Colonic mucosa (tissue), 4 donors: ENCODE measurements around the gene EGFL7. TPM values are rescaled to one million over a fixed set of nuclear protein-coding genes. Genes with fewer than 3 reads are reported as not detected.

Experiments
- DNase-seq: peaks from one replicate; pipeline ENCODE4 v3.0.0-alpha.2; 2020
- H3K27ac ChIP-seq: fragments of 200-600 bp; one replicate; pipeline ENCODE4 v1.8.0; 2021
- H3K27me3 ChIP-seq: fragments of 200-600 bp; one replicate; pipeline ENCODE4 v1.8.0; 2021
- H3K36me3 ChIP-seq: fragments of 200-600 bp; one replicate; pipeline ENCODE4 v1.8.0; 2021
- H3K4me1 ChIP-seq: fragments of 200-600 bp; one replicate; pipeline ENCODE4 v1.8.0; 2021; ENCODE audit warnings: mild to moderate bottlenecking
- H3K4me3 ChIP-seq: fragments of 200-600 bp; one replicate; pipeline ENCODE4 v1.8.0; 2021
- H3K9ac ChIP-seq, 2 donors: one replicate each; pipeline ENCODE4 v1.7.0; 2013; ENCODE audit warnings: control low read depth in 2 of 2, low read depth in 2 of 2, low read length in 2 of 2
- H3K9me3 ChIP-seq: fragments of 200-600 bp; one replicate; pipeline ENCODE4 v1.8.0; 2021
- intact Hi-C: fragments of 100-400 bp; cut with DNase I; formaldehyde crosslinking; loops from one replicate; pipeline ENCODE4 v1.14.1; 2022
- total RNA-seq, 2 donors: library from RNA; stranded (reverse); fragmentation: NEBNext Ultra II Directional in 1 of 2; extraction: Animal tissue kit (Norgen Biotek cat#: 25700) in 1 of 2; gene quantifications; one replicate each; pipeline ENCODE4 v1.2.1, GENCODE V29; 2021
- TF ChIP-seq, protein P1 (sequence below): fragments of 200-600 bp; IDR thresholded peaks from one replicate; pipeline ENCODE4 v1.8.0; 2022; ENCODE audit warnings: antibody characterized with exemption, mild to moderate bottlenecking
- donor health status: healthy.
- donor health status: DM: no; HTN: no; CAD: no.
- donor health status: DM: no; HTN: no; CAD: no.

The EGFL7 gene
- total RNA-seq, 2 donors from 2014 or later = 17.3 to 28.4 TPM

DNA sequence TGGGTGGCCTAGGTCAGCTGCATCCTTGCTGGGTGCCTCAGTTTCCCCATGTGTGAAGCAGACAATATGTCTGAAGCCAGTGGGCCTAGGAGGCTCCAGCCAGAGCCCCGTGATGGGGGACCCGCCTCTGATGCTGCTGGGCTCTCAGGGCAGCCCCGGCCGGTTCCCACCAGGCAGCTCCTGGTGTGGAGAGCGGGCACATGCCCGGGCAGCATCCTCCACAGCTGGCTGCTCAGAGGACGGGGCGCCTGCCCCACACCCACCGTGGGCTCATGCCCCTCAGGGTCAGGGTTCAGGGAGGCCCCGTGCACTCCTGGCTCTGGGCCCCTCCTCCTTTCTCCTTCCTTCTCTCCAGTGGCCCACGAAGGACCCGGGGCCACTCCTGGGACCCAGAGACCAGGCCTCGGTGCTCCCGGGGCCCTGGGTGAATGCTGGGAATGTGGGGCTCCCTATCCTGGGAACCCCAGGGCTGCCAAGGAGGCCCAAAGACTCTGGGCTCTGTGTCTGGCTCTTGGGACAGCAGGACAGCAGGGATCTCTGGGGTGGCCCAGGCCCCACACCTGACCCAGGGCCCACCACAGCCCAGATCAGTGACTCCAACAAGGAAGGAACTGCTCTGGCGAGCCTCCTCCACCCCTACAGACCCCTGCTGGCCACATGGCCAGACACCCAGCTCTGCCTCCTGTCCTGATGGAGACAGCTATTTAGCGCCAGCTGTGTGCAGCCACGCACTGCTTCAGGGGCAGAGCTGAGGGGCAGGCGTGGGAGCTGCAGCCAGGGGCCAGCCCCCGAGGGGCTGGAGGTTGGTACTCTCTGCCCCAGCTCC, 39.5 kb upstream of the EGFL7 start:
- Histone ChIP-seq H3K4me1 (peaks cover 43% of the 10 kb centered on the region), H3K27ac (no peak overlapping the region), H3K4me3 (no peak overlapping the region), H3K9ac (peak overlapping the region in 1 of 2 donors; percentile 12), H3K27me3 (no peaks in the 10 kb centered on the region), H3K9me3 (no peaks in the 10 kb centered on the region), H3K36me3 (no peaks in the 10 kb centered on the region)
- TF ChIP-seq, protein P1, sequence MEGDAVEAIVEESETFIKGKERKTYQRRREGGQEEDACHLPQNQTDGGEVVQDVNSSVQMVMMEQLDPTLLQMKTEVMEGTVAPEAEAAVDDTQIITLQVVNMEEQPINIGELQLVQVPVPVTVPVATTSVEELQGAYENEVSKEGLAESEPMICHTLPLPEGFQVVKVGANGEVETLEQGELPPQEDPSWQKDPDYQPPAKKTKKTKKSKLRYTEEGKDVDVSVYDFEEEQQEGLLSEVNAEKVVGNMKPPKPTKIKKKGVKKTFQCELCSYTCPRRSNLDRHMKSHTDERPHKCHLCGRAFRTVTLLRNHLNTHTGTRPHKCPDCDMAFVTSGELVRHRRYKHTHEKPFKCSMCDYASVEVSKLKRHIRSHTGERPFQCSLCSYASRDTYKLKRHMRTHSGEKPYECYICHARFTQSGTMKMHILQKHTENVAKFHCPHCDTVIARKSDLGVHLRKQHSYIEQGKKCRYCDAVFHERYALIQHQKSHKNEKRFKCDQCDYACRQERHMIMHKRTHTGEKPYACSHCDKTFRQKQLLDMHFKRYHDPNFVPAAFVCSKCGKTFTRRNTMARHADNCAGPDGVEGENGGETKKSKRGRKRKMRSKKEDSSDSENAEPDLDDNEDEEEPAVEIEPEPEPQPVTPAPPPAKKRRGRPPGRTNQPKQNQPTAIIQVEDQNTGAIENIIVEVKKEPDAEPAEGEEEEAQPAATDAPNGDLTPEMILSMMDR = no peak
- intact Hi-C loops = loop anchor here (10.0 kb wide), 1 partner anchor 78 kb away; the partner anchor contains the start of gene NOTCH1
- no peak for DNase-seq

DNA sequence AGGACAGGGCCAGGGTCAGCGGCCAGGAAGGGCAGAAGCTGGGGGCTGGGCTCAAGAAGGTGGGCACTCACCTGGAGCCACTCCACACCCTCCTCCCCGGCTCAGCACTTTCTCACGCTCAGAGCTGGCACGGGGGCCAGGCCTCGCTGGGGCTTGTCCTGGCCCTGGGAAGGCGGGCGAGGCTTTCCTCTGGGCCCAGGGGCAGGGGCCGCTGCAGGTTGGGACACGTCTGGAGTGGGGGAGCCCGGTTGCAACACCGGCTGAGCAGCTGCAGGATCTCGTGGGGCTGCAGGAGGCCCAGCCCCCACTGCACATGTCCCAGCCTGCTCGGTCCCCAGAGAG, 38.9 kb upstream of the EGFL7 start:
- Histone ChIP-seq H3K36me3 (no peaks in the 10 kb centered on the region), H3K27ac (no peak overlapping the region), H3K9me3 (no peaks in the 10 kb centered on the region), H3K4me1 (peaks cover 38% of the 10 kb centered on the region), H3K4me3 (no peak overlapping the region), H3K27me3 (no peaks in the 10 kb centered on the region), H3K9ac (peak overlapping the region in 1 of 2 donors; percentile 12)
- DNase-seq = peak; percentile 20
- intact Hi-C loops = loop anchor here (10.0 kb wide), 1 partner anchor 79 kb away; the partner anchor contains the start of gene NOTCH1
- TF ChIP-seq, protein P1 = no peak

DNA sequence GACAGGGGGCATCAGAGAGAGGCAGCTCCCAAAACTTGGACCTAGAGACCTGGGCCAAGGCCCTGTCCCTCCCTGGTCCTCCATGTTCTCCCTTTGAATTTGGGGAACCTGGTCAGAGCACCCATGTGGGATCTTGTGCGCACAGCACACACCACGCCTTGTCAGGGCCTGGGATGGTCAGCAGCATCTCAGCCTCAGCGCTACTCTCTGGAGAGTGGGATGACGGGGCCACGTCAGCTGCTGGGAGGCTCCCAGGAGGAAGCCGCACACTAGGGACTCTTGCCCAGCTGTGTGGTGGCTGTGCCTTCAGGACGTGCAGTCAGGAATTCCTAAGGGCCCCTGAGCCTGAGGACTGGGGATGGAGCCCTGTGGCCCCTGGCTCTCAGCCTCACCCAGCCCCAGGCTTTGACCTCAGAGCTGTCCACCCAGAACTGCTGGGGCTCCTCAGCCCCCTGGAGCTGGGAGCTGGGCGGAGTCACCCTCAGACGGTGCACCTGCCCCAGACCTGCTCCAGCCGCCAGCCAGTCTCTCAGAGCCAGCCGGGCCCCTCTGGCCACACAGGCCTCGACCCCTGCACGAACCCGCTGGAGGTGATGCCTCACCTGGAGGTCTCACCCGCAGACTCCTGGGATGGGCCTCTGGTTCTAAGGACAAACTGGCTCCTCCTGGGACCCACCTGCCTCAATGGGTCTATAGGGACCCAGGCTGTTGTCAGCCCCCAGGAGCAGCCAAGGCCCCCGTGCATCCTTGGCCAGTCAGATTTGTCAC, 38.3 kb upstream of the EGFL7 start:
- H3K9ac ChIP-seq = peak overlapping the region in 1 of 2 donors; percentile 22
- DNase-seq = peak; percentile 36
- H3K9me3 ChIP-seq = no peaks in the 10 kb centered on the region
- H3K4me1 ChIP-seq = peaks cover 35% of the 10 kb centered on the region
- intact Hi-C loops = loop anchor here (10.0 kb wide), 1 partner anchor 80 kb away; the partner anchor contains the start of gene NOTCH1
- TF ChIP-seq, protein P1 = no peak
- H3K4me3 ChIP-seq = no peak overlapping the region
- H3K36me3 ChIP-seq = no peaks in the 10 kb centered on the region
- H3K27me3 ChIP-seq = no peaks in the 10 kb centered on the region
- peak overlapping the region; percentile 5 for H3K27ac ChIP-seq

DNA sequence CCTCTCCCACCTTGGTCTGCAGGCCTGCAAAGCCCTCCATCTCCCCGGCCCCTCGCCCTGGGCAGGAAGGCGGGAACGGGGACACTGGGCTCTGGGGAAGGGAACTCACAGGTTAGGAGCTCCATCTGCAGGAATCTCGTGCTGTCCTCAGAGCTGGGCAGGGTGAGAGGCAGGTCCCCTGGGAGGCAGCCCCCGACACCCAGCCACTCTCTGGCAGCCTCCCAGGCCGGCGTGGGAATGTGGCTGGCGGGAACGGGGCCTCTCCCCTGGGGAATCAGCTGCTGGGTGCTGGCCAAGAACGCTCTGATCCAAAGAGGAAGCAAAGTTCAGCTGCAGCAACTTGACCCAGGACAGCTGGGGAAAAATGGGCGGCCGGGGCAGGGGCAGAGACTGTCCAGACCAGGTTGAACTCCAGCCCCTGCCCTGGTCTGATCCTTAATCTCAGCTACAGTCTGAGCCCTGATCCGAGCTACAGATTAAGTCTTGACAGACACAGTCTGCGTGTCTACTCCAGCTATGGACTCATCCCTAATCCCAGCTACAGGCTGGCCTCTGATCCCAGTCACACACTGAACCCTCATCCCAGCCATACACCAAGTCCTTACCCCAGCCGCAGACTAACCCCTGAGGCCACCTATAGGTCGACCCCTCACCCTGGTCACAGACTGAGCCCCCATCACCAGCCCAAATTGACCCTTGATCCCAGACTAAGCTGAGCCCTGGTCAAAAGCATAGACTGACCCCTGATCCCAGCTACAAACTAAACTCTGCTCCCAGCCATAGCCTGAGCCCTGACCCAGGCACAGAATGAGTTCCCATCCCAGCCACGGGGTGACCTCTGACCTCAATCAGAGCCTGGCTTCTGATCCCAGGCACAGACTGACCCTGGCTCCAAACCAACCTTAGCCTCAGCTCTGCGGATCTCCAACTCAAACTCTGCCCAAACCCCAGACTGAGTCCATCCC, 37.3 kb upstream of the EGFL7 start:
- DNase-seq = peak; percentile 95
- Histone ChIP-seq H3K9ac (peak overlapping the region in 1 of 2 donors; percentile 22), H3K27ac (peak overlapping the region; percentile 5), H3K36me3 (no peaks in the 10 kb centered on the region), H3K9me3 (no peaks in the 10 kb centered on the region), H3K27me3 (no peaks in the 10 kb centered on the region), H3K4me1 (peaks cover 38% of the 10 kb centered on the region), H3K4me3 (no peak overlapping the region)
- intact Hi-C loops = loop anchor here (10.0 kb wide), 1 partner anchor 81 kb away; the partner anchor contains the start of gene NOTCH1
- TF ChIP-seq, protein P1 = no peak
